ENCODE results near the gene IGDCC3.
A peak's percentile ranks its signal among the peaks of the same experiment; 100 is the strongest.

IGDCC3 gene

GRCh38 chr15:65377976-65378366 lies at the start of gene IGDCC3:
IGDCC3 (minus strand) TSS chr15:65378002; CDS start chr15:65377788, 214 bp downstream.
- DNase-seq = peak in 8 of 14 donors; percentile 20 to 65 (median 34)

DNA sequence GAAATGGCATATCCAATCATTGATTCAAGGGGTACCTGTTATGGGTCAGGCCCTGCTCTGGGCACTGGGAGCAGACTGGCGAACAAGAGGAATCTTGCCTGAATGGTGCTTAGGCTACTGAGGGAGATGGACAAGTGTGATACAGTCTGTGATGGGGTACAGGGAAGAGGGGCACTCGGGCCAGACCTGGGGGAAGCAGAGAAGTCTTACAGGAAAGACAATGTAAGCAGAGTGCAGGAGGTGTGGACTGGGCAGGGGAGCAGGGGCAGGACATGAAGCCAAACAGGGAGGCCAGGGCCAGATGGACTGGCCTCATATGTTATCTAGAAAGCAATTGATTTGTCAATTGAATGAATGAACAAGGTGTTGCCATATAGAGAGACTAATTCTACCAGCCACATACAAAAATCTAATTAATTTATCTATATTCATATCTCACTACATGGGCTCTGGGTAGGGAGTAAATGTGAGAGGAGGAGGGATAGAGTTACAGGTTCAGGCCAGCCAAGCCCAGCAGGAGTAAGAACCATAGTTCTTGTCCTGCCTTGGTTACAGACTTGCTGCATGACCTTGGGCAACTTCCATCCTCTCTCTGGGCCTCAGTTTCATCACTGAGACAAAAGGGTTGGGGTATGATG lies 48.5 kb upstream of the IGDCC3 start:
- no peak for DNase-seq

GRCh38 chr15:65424683-65425082 lies 46.9 kb upstream of the IGDCC3 start:
- no peak for DNase-seq

DNA sequence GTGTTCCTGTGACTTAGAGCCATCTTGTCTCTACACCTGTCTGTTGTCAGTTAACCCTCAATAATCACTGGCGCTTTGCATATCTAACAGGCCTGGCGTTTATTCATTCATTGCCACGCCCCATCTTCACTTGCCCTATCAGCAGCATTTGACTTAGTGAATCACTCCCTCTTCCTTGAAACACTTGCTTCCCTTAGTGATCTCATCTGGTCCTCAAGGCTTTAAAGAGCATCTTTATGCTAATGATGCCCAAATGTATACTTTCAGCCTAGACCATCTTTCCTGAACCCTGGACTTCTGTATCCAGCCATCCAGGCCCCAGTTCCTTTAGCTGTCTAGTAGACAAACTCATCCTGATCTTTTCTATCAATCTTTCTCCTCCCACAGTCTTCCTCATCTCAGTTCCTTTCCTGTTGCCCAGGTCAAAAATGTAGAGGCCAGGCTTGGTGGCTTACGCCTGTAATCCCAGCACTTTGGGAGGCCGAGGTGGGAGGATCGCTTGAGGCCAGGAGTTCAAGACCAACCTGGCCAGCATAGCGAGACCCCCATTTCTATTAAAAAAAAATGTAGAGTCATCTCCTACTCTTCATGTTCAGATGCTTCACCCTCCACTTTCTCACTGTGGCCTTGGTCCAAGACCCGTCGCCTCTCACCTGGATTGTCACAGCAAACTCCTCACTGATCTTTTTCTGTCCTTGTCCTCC lies 46.3 kb upstream of the IGDCC3 start:
- DNase-seq = no peak

DNA sequence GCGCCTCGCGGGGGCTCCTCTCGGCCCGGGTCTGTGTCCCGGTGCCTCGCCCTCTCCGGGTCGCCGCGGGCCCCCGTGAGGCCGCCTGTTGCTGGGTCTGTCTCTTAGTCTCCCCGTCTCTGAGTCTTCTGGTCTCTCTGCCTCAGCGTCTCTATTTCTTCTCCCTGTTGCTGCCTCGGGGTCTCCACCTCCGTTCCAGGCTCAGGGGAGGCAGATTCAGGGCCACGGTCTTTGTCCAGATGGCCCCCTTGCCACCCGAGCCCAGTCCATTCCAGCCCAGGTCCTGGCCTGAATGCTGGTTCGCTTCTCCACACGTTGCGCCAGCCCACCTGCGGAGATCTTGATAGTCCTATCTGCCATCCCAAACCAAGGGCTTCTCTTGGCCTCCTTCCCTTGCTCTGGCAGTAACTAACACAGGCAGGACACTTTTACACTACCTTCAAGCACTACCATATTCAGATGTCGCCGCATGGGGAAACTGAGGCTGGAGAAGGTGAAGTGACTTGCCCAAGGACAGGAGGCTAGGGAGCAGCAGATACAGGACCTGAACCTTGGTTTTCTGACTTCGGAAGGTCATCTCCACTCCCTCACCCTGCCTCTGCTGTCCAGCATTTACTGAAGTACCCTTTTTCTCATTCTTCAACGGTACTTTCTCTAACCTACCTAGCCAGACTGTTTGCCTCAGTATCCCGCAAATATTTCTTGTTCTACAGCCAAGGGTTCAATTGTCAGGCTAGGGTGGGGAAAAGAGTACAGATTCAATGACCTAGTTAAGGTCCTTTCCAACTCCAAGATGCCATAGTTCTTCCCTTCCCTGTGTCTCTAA lies 45.6 kb upstream of the IGDCC3 start:
- DNase-seq = no peak

DNA sequence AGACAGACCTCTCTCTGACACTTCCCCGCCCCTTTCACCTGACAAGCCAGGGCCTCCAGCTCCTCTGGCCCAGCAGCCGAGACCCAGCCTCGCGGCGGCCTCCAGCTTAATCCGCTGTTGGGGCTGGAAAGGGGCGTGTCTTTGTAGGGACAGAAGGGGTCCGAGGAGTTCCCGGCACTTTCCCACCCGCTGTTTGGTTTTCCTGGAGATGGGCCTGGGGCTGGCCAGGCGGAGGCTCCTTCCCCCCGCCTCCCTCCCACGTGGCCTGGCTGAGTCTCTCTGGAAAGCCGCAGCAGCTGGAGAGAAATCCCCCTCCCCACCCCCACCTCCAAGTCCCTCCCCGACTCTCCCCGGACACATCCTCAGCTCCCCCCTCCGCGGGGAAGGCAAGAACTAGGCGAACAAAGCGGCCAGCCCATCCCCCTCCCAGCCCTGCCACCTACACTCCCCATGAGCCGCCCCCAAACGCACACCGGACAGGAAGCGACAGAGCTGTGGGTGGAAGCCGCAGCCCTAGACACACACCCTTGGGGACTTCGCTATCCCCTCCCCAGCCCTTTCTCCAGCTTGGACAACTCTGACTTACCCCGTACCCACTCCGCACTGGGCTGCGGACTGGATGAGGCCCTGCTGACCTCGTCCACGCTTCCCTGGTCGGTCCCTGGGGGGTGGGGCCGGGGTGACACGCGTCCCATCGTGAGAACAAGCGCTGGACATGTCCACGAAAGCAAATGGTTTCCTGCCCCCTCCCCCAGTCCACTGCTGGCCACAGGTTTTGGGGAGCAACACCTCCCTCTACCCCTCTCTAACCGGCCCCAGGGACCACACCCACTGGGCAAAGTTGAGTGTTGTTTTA lies 43.8 kb upstream of the IGDCC3 start:
- DNase-seq = peak in 8 of 14 donors; percentile 13 to 80 (median 52)

- DNase-seq = no peak
Observed at GRCh38 chr15:65420975-65421359, 43.2 kb upstream of the IGDCC3 start.

- no peak for DNase-seq
Observed at GRCh38 chr15:65418596-65418995, 40.8 kb upstream of the IGDCC3 start.

- peak in 7 of 14 donors; percentile 8 to 59 (median 28) for DNase-seq
Observed at GRCh38 chr15:65416845-65417416, 39.1 kb upstream of the IGDCC3 start.

DNA sequence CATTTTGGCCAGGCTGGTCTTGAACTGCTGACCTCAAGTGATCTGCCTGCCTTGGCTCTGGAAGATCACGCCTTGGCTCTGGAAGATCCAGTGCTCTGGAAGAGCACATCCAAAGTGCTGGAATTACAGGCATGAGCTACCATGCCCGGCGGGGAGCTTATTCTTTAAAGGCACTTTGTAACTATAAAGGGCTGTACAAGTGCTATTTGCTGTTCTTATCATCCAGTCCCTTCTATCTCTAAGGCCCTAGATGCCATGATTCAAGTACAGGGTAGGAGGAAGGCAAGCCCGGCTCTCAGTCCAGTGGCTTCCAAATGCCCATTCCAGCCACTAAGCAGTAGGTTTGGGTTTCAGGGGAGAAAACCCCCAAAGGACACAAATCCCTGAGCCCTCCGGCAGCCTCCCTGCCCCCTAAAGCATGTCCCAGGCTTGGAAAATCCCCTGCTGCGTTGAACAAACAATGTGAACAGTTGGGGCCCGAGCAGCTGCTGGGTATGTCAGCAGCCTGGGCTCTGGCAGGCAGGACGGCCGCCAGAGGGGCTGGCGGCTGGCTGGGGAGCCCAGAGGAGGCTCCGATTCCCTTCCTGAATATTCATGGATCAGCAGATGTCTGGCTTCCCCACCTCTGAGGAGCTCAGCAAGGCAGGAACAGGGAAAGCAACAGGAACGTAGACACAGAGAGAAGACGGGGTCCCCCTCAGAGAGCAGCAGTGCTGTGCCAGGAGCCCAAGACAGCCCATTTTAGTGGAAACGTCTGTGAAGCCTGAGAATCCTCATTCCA lies 37.2 kb upstream of the IGDCC3 start:
- peak in 8 of 14 donors; percentile 15 to 57 (median 30) for DNase-seq

DNA sequence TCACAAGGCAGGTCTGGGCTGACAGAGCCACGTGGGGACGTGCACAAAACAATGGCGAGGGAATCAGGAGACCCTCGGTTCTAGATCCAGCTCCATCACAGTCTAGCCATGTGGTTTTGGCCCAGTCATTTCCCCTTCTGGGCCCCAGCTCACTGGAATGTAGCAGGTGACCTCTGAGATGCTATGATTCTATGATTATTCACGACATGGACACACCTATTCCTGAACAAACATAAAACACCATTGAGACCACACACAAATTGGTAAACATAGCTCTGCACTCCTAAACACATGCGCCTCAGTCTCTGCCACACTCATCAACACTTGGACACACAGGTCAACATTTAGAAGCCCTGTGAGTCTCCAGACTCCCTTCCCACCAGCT lies 36.0 kb upstream of the IGDCC3 start:
- no peak for DNase-seq

GRCh38 chr15:65413051-65413759 lies 35.4 kb upstream of the IGDCC3 start:
- DNase-seq = no peak

DNA sequence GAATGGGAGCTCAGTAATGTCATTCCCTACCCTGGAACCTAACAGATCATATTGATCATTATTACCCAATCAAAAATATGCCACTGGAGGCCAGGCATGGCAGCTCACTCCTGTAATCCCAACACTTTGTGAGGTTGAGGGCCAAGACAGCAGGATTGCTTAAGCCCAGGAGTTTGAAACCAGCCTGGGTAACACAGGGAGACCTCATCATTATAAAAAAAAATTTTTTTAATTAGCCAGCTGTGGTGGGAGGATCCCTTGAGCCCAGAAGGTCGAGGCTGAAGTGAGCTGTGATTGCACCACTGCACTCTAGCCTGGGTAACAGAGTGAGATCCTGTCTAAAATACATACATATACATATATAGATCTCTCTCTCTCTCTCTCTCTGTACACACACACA lies 34.8 kb upstream of the IGDCC3 start:
- DNase-seq = no peak

DNA sequence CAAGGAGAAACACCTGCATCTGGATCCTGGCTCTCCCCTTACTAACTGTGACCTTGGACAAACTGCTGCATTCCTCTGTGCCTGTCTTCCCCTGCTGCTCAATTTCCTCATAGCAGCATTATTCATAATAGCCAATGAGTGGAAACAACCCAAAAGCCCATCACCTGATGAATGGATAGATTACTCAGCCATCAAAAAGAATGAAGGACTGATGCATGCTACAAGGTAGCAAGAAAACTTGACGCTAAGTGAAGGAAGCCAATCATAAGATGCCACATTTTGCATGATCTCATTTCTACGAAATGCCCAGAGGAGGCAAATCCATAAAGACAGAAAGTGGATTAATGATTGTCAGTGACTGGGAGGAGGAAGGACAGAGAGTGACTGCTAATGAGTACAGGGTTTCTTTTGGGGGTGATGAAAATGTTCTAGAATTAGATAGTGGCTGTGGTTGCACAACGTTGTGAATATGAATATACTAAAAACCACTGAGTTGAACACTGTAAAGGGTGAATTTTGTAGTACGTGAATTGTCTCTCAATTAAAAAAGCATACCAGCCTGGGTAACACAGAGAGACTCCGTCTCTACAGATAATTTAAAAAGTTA lies 33.8 kb upstream of the IGDCC3 start:
- DNase-seq = no peak

- no peak for DNase-seq
Observed at GRCh38 chr15:65410972-65411371, 33.2 kb upstream of the IGDCC3 start.

DNA sequence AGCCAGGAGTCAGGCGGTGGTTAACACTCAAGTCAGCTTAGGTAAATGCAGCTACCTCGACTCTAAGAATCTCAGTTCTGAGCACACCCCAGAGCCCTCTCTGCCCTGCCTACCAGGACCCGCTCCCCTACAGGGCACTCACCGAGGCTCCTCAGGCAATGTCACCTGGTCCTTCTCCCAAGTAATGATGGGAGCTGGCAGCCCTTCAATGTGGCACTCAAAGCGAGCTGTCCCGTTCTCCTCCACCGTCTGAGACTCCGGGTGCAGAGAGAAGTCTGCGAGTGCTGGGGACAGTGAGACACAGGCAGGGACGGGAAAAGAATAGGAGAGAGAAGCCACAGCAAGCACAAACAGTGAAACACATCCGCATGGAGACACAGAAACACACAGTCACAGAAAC lies 32.2 kb upstream of the IGDCC3 start:
- DNase-seq = no peak

DNA sequence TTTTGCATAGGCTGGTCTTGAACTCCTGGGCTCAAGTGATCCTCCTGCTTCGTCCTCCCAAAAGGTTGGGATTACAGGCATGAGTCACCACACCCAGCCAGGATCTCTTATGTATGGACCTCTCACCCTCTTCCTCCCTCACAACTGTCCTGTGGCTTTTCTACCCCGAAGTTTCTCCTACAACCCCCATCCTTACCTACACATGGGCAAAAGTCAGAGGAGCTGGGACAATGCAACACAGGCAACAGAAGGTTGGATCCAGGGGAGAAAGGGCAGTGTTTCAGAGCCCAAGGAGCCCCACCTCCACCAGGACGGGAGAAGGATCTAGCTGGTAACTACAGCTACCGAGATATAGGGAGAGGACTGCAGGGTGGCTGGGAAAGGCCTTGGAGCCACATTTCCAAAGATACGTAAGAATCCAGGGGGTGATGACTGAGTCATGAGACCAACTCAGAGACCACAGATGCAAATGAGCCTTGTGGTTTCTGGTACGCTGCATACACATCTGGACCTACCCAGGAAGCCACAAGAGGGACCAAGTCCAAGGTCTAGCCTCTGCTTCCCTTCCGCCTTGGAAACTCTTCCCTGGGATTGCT lies 31.3 kb upstream of the IGDCC3 start:
- DNase-seq = no peak

DNA sequence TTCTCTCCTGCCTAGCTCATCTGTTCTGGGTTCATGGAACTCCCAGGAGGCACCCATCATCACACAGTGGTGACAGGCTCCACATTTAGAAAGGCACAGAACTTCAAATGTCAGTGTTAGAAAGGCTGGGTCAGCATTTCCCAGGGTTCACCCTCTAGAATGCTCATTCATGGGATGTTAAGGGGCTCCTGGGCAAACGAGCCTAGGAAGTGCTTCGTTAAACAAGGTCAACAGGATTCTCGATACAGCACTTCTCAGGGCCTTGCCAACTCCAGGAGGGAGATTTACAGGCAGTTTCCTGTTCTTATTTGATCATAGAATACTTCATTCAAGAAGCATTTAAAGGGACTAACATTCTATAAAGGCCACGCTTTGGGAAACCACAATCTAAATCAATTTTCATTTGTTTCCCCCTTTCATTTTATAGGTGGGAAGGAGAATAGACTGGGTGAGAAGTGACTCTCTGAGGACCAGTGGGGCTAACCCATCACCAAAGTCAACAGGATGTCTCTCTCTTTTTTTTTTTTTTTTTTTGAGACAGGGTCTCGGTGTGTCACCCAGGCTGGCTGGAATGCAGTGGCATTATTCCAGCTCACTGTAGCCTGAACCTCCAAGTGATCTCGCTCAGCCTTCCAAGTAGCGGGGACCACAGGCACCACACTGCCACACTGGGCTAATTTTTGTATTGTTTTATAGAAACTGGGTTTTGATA lies 30.7 kb upstream of the IGDCC3 start:
- no peak for DNase-seq

- no peak for DNase-seq
Observed at GRCh38 chr15:65406424-65407000, 28.7 kb upstream of the IGDCC3 start.

All from C1 segment of cervical spinal cord (tissue), 14 donors.